PC-3 (cell line): Measurements from ENCODE around the gene EMD. TPM values are rescaled to one million over a fixed set of nuclear protein-coding genes. Genes with fewer than 3 reads are reported as not detected.

Experiments used
- ATAC-seq: fragments of 200-7000 bp; cut with Tn5 transposase; 2 replicates; pipeline ENCODE4 v1.9.1; 2020; ENCODE audit warnings: mild to moderate bottlenecking, moderate library complexity
- BruUV-seq: library from RNA; stranded (reverse); fragments of 400-500 nt; replicated peaks from 2 replicates; lab custom pipeline; 2021; lab: Mats Ljungman, UMichigan
- CTCF ChIA-PET: fragments of 300-600 bp; sonication (Branson Sonifier 250); formaldehyde crosslinking; loops from one replicate; lab custom pipeline; 2022; ENCODE audit warnings: antibody characterized with exemption; lab: Charles Lee
- POLR2A ChIA-PET: fragments of 300-600 bp; sonication (Branson Sonifier 250); formaldehyde crosslinking; loops from one replicate; lab custom pipeline; 2022; ENCODE audit warnings: antibody characterized with exemption; ENCODE audit not compliant: unreplicated experiment; lab: Charles Lee
- DNase-seq: peaks from one replicate; pipeline ENCODE4 v3.0.0-alpha.2; 2015
- H2AFZ ChIP-seq: fragments of 300-600 bp; sonication (generic); 2 replicates; pipeline ENCODE4 v1.6.0; 2016; ENCODE audit warnings: antibody characterized with exemption, low read length
- H3F3A ChIP-seq: fragments of 300-600 bp; sonication (generic); one replicate; pipeline ENCODE4 v1.6.0; 2017; ENCODE audit warnings: antibody characterized with exemption, low read length, control low read depth, mild to moderate bottlenecking; ENCODE audit not compliant: unreplicated experiment
- H3K27ac ChIP-seq: fragments of 300-600 bp; sonication (generic); 2 replicates; pipeline ENCODE4 v1.5.1; 2016; ENCODE audit warnings: mild to moderate bottlenecking, low read length
- H3K27me3 ChIP-seq: fragments of 300-600 bp; sonication (generic); 2 replicates; pipeline ENCODE4 v1.6.1; 2016; ENCODE audit warnings: low read length, mixed read lengths
- H3K36me3 ChIP-seq: fragments of 300-600 bp; sonication (generic); 2 replicates; pipeline ENCODE4 v1.6.1; 2016; ENCODE audit warnings: low read depth, mixed run types, low read length, mixed read lengths
- H3K4me1 ChIP-seq: fragments of 300-600 bp; sonication (generic); 2 replicates; pipeline ENCODE4 v1.5.1; 2016; ENCODE audit warnings: low read length; ENCODE audit not compliant: insufficient read depth
- H3K4me2 ChIP-seq: fragments of 300-600 bp; sonication (generic); 2 replicates; pipeline ENCODE4 v1.6.0; 2016; ENCODE audit warnings: low read length
- H3K4me3 ChIP-seq: fragments of 300-600 bp; sonication (generic); 2 replicates; pipeline ENCODE4 v1.5.1; 2016; ENCODE audit warnings: mild to moderate bottlenecking, low read length, mixed read lengths
- H3K79me2 ChIP-seq: fragments of 300-600 bp; sonication (generic); 2 replicates; pipeline ENCODE4 v1.6.1; 2017; ENCODE audit warnings: low read length, mixed read lengths
- H3K9ac ChIP-seq: fragments of 300-600 bp; sonication (generic); 2 replicates; pipeline ENCODE4 v1.6.0; 2016; ENCODE audit warnings: mild to moderate bottlenecking, low read length
- H3K9me2 ChIP-seq: fragments of 300-600 bp; sonication (generic); replicated peaks from 2 replicates; pipeline ENCODE4 v1.6.1; 2016; ENCODE audit warnings: mixed run types, low read length, mixed read lengths
- H3K9me3 ChIP-seq: fragments of 300-600 bp; sonication (generic); 2 replicates; pipeline ENCODE4 v1.6.1; 2016; ENCODE audit warnings: low read length, mixed read lengths
- H4K20me1 ChIP-seq: fragments of 300-600 bp; sonication (generic); 2 replicates; pipeline ENCODE4 v1.6.1; 2016; ENCODE audit warnings: low read length, mixed read lengths
- EZH2 ChIP-seq: fragments of 300-600 bp; sonication (generic); IDR thresholded peaks from one replicate; pipeline ENCODE4 v1.6.1; 2017; ENCODE audit warnings: antibody characterized with exemption, mild to moderate bottlenecking, low read length; ENCODE audit not compliant: unreplicated experiment
- EZH2phosphoT487 ChIP-seq: fragments of 300-600 bp; sonication (generic); IDR thresholded peaks from 2 replicates; pipeline ENCODE4 v1.6.1; 2018; ENCODE audit warnings: mild to moderate bottlenecking, antibody characterized with exemption, low read length, borderline replicate concordance
- intact Hi-C: fragments of 100-400 bp; cut with micrococcal nuclease; formaldehyde crosslinking; loops from 2 replicates; pipeline ENCODE4 v1.9.0; 2023
- total RNA-seq: library from RNA; depleted of rRNA; stranded (reverse); fragments of >200 nt; gene quantifications from 2 replicates; pipeline ENCODE4 v1.2.3, GENCODE V29; 2014
- TF ChIP-seq, protein P1 (sequence below): fragments of 300-600 bp; sonication (generic); conservative IDR thresholded peaks from 2 replicates; pipeline ENCODE4 v1.5.1; 2017; ENCODE audit warnings: antibody characterized with exemption, low read depth, mild to moderate bottlenecking, low read length

Gene EMD
- total RNA-seq, 1 experiment from 2014 or later = 46.8 TPM

GRCh38 chrX:154353172-154353843 lies 25.8 kb upstream of the EMD start:
- H3K79me2 ChIP-seq = no peaks in the 10 kb centered on the region
- peaks cover 11% of the 10 kb centered on the region for H4K20me1 ChIP-seq
- H3K4me1 ChIP-seq = no peaks in the 10 kb centered on the region
- DNase-seq (no peak), ATAC-seq (no peak)
- H3K4me2 ChIP-seq = no peak overlapping the region
- ChIA-PET POLR2A (no interaction called here), CTCF (no interaction called here)
- H3K36me3 ChIP-seq = peaks cover 74% of the 10 kb centered on the region
- intact Hi-C loops = no loop called here
- no peaks in the 10 kb centered on the region for H3K27me3 ChIP-seq
- no peak overlapping the region for H3K9ac ChIP-seq
- no peaks in the 10 kb centered on the region for H3K9me3 ChIP-seq
- no peak overlapping the region for H3K27ac ChIP-seq
- BruUV-seq = no TSS peak
- TF ChIP-seq EZH2phosphoT487 (no peak), EZH2 (no peak)
- TF ChIP-seq, protein P1, sequence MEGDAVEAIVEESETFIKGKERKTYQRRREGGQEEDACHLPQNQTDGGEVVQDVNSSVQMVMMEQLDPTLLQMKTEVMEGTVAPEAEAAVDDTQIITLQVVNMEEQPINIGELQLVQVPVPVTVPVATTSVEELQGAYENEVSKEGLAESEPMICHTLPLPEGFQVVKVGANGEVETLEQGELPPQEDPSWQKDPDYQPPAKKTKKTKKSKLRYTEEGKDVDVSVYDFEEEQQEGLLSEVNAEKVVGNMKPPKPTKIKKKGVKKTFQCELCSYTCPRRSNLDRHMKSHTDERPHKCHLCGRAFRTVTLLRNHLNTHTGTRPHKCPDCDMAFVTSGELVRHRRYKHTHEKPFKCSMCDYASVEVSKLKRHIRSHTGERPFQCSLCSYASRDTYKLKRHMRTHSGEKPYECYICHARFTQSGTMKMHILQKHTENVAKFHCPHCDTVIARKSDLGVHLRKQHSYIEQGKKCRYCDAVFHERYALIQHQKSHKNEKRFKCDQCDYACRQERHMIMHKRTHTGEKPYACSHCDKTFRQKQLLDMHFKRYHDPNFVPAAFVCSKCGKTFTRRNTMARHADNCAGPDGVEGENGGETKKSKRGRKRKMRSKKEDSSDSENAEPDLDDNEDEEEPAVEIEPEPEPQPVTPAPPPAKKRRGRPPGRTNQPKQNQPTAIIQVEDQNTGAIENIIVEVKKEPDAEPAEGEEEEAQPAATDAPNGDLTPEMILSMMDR = no peak
- H3F3A ChIP-seq = peaks cover 11% of the 10 kb centered on the region
- no peak overlapping the region for H3K4me3 ChIP-seq
- H2AFZ ChIP-seq = no peak overlapping the region
- H3K9me2 ChIP-seq = no peaks in the 10 kb centered on the region

- H3K79me2 ChIP-seq = 0 out of 2 replicates have a peak, but pooled peaks cover 4% of the 10 kb centered on the region
- TF ChIP-seq EZH2 (no peak), EZH2phosphoT487 (no peak)
- TF ChIP-seq, protein P1 = no peak
- intact Hi-C loops = no loop called here
- H4K20me1 ChIP-seq = peaks cover 16% of the 10 kb centered on the region
- no peaks in the 10 kb centered on the region for H3K27me3 ChIP-seq
- H3F3A ChIP-seq = peaks cover 10% of the 10 kb centered on the region
- ATAC-seq = no peak
- H2AFZ ChIP-seq = no peak overlapping the region
- H3K4me2 ChIP-seq = no peak overlapping the region
- no peak overlapping the region for H3K9ac ChIP-seq
- POLR2A ChIA-PET = no interaction called here
- CTCF ChIA-PET = no interaction called here
- H3K4me3 ChIP-seq = no peak overlapping the region
- no peaks in the 10 kb centered on the region for H3K4me1 ChIP-seq
- no peak overlapping the region for H3K27ac ChIP-seq
- no peaks in the 10 kb centered on the region for H3K9me2 ChIP-seq
- peaks cover 75% of the 10 kb centered on the region for H3K36me3 ChIP-seq
- DNase-seq = no peak
- no peaks in the 10 kb centered on the region for H3K9me3 ChIP-seq
- BruUV-seq = no TSS peak
Observed at GRCh38 chrX:154354013-154354412, 25.1 kb upstream of the EMD start.

DNA sequence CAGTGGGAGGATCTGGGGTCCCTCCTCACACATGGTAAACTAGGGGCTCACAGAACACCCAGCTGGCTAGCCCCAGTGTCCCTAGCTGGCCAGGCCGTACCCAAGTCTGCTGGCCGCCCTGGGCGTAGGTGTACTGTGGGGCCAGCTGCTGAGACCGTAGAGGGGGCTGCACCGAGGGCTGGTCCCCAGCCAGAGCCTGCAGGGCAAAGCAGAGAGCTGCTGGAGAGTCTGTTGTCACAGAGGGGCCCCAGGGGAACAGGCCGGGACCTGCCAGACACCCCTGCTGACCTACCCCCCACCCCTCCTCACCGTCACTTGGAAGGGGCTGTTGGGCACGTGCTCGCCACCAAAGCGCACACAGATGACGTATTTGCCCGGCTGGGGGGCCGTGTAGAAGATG lies 24.6 kb upstream of the EMD start:
- H2AFZ ChIP-seq = no peak overlapping the region

More for the DNA sequence above, 24.6 kb upstream of the EMD start:
- Histone ChIP-seq H3K79me2 (0 out of 2 replicates have a peak, but pooled peaks cover 4% of the 10 kb centered on the region), H3K9ac (no peak overlapping the region), H3K4me3 (no peak overlapping the region), H3F3A (peaks cover 5% of the 10 kb centered on the region), H3K9me2 (no peaks in the 10 kb centered on the region), H3K27me3 (no peaks in the 10 kb centered on the region), H3K9me3 (no peaks in the 10 kb centered on the region), H3K4me1 (no peaks in the 10 kb centered on the region), H3K36me3 (peaks cover 75% of the 10 kb centered on the region), H4K20me1 (peaks cover 17% of the 10 kb centered on the region), H3K27ac (no peak overlapping the region), H3K4me2 (no peak overlapping the region)
- CTCF ChIA-PET = no interaction called here
- POLR2A ChIA-PET = no interaction called here
- DNase-seq = no peak
- TF ChIP-seq EZH2 (no peak), EZH2phosphoT487 (no peak)
- TF ChIP-seq, protein P1 = no peak
- intact Hi-C loops = no loop called here
- no peak for ATAC-seq
- BruUV-seq = no TSS peak
